ENCODE data around the gene ADAM22.

The ADAM22 gene

DNA sequence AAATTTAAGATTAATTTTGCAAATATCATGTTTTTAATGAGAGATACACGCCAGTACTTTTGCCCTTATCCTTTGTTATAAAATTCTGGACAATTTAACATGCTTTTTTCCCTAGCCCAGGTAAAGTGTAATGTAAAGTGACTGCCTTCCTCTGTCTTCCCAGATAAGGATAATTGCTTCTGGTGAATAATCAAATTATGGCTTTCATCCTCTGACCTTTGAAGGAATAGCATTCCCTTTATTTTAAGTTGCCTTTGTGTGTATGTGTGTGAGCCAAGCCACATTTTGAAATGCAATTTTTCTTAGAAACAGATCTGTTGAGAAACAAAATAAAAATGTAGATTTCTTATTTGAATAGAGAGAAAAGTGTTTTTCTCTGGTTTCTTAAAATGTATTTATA lies 107.5 kb downstream of the ADAM22 start:
- no peak for DNase-seq

DNA sequence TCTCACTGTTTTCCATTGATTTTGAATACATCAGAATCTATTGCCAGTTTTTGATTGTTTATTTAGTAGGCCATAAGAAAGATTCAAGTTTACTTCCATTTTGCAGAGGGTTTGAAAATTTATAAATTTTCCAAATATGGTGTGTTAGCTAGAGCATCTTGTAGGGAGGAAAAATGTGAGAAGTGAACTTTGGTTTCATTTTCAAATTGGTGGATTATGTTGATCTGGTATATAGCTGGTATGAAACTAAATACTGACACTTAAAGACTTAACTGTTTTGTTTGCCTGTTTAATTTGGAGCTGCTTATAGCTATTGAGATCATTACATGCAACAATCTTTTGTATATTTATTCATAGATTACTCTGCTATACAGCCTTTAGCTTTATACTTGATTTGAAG lies 108.1 kb downstream of the ADAM22 start:
- no peak for DNase-seq

DNA sequence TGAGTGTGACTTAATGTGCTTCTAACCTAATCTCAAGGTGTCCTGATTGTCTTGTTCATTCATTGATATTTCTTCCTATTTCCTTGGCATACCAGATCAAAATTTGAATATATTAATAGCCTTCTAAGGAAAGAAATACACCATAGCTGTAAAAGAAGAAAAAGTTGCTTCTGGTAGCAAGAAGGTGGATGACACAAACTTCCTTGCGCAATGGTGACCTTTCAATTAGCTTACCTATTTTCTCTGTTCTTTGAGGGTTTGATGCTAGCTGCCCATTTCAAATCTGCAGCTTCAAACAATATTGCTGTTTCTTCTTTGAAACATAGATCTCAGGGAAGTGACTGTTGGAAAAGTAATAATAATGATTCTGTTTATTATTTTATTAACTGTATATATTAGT lies 108.8 kb downstream of the ADAM22 start:
- DNase-seq, result no peak

DNA sequence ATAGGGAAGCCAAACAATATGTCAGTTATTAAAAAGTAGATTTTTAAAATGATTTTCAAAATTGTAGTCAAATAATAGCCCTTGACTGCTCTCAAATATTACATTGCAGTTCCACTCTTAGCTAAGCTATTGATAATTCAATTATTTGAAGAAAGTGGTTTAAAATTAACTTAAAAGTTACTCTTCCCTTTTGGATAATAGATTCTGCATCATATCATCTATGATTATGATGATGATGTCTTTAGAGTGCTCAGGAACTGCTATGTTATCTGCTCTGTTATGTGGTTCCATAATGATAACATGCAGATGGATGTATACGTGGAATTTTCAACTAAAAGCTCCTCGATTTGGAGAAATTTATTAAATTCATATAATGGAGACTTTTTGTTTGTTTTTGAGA lies 110.0 kb downstream of the ADAM22 start:
- DNase-seq, result no peak

DNA sequence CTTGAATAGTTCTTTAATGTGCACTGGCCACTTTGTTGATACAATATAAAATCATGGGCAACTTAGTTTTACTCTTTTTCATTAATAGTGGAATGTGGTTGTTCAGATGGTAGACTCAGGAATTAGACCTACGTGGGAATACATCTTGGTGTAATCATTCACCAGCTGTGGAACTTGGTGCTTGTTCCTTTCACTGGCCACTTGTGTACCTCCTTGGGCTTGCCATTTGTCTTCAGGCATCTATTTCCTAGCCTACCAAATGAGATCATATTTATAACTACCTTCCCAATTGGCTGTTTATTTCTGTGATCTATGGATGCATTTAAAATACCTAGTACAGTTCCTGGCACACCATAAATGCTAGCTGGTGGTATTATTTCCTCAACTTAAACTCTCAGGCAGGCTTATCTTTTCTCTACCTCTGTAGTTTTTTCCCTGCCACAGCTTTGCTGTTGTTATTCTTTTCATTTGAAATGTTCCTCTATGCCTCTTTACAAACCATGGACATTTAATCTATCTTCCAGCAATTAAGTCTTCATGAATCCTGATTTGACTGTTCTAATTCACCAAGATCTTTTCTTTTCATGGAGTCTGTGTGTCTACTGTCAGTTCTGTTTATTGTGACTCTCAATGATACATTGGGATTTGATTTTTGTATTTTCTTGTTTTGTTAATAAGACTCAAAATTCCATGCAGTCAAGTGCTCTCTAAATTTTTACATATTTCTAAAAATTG lies 113.0 kb downstream of the ADAM22 start:
- no peak for DNase-seq

DNA sequence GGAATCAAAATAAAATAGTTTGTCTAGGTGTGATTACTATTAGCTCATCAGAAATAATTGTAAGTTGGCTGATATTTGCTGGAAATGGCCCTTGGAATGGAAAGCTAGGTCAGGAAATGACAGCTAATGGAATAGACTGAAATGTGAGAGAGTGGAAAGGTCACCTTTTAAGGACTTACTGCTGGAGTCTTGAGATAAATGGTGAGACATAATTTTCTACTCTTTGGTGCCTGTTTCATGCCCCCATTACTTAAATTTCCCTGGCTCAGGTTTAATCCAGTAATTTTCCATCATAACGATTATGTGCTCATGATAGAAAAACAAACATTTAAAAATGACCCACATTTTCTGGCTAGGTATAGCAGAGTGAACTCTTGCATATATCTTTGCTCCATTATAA lies 123.6 kb downstream of the ADAM22 start:
- no peak for DNase-seq

DNA sequence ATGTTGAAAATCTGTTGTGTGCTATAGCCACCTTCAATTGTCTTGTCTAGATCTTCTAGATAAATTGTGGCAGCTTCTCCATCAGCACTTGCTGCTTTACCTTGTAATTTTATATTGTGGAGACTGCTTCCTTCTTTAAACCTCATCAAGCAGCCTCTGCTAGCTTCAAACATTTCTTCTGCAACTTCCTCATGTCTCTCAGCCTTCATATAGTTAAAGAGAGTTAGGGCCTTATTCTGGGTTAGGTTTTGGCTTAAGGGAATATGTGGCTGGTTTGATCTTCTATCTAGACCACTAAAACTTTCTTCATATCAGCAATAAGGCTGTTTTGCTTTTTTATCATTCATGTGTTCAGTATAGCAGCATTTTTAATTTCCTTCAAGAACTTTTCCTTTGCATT lies 128.2 kb downstream of the ADAM22 start:
- DNase-seq, result no peak

DNA sequence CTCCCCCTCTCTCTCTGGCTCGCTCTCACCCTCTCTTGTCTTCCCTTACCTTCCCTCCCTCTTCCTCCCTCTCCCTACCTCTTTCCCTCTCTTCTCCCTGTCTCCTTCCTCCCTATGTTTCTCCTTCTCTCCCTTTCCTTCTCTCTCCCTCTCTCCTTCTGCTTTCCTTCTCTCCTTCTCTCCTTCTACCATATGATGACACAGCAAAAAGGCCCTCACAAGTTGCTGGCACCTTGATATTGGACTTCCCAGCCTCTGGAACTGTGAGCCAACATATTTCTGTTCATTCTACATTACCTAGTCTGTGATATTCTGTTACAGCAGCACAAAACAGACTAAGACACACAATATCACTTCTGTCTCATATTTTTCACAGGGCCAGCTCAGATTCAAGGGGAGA lies 135.0 kb downstream of the ADAM22 start:
- DNase-seq, result no peak

DNA sequence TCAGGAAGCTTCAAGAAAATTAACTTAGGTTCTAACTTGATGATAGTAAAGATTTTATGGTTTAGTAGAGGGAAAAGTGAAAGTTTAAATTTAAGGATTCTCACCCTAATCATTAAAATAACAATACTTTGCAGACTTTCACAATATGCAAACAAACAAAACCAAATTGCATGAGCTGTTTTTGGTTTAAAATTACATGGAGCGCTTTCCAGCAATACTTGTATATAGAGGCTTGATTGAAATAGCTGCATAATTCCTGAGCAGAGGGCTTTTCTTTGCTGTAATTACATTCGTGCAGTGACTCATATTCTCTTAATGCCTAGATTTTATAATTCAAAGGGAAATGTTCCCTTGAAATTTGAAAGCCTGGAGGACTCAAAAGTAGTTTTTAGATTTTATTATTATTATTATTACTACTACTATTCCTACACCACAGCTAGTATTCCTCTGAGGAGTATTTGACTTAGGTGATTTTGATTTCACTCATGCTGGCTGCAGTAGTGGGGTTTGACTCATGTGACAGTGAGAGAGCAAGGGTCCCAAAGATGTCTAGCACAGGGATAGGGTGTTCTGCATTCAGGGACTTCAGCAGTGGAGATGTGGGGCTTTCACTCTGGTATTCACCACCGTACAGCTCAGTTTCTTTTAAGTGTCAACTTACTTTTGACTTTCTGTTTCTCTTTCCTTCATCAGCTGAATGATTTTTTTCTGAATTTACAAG lies 138.1 kb downstream of the ADAM22 start:
- no peak for DNase-seq

DNA sequence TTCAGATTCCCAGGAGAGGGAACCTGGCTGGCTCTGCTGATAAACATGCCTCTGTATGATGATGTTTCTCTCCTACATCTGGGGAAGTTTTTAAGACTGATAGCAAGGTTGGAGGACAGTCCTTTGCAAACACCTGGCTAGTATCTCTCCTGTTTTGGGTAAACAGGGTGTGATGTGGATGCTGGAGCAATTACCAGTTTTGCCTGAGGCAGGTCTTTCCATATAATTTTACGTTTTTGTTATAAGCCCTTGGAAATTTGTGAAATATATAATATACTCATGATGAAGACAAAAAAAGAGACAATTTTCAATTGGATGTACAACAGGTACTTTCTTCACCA lies 138.6 kb downstream of the ADAM22 start:
- DNase-seq, result no peak

DNA sequence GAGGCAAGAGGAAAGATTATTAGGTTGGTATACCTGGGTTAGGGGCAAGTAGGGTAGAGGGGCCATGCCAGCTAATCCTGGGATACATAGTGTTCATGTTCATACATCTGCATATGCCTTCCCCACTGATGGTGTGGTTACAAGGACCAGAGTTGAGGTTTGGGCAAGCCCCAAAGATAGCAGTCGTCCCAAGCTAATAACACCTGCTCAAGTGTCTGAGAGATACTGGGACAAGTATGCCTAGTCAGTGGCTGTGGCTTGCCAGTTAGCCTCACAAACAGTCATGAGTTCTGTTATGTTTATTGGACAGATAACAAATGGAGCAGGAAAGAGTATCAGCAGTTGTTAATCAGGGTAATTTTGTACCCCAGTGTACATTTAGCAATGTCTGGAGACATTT lies 139.6 kb downstream of the ADAM22 start:
- DNase-seq, result no peak

DNA sequence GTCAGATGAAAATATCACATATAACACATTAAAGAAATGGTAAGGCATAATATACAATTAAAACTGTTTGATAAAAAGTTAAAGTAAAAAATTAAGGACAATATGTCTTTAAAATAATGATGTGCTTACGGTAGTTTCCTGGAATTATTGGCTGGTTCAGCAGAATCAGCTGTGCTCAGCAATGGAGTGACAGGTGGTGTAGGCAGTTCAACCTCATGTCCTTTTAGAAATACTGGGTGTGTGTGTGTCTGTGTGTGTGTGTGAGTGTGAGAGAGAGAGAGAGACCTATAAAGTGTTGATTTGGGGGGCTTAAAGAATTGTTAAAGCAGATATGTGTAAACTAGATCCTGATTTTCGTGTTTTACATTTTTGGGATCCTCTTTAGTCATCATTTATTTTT lies 141.2 kb downstream of the ADAM22 start:
- DNase-seq, result no peak

DNA sequence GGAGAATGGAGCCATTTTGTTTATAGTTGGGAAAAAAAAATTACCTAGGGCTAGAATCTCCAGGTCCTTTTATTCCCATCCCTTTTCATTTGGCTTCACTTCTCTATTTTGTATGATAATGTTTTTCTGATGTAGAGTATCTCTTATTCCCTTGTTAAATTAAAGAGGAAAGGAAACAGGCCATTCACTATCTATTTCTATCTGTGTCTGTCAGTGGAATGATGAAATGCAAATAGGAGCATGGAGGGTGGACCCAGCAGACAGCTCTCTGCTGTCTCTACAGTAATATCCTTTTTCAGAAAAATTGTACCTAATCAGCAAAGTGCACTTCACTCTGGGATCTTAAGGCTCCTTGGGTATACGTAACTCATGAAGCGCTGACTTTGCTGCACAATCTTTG lies 149.8 kb downstream of the ADAM22 start:
- no peak for DNase-seq

DNA sequence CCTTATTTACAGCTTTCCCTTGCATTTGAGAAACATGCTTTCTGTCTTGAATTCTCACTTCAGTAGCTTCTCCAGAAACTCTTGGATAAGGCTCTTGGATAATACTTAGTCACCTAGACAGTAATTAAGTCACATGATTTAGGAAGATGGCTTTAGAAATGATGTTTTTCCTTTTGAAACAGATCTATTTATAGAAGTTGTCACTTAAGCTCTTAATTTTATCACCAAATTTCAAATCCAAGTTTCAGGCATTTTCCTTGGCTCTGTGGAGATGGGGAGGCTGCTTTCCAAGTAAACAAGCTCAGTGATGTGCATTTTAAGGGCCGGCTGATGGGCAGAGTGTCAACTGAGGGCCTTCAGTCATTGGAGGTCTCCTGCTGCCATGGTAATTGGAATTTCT lies 155.5 kb downstream of the ADAM22 start:
- no peak for DNase-seq

DNA sequence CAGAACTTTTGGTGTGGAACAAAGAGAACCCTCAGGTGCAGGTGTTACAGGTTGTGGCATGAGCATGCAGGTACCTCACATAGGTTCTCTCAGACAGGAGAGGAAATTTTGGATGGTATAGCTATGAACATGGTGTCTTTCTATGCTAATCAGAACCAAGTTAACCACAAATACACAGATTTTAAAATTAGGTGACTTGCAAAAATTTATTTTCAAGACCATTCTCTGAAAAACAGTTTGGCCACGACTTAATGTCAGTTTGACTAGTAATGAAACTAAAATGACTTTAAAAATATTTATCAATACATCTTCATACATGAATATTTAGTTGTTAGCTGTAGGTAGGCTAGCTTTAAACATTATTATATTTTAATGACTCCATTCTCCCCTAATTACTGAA lies 156.2 kb downstream of the ADAM22 start:
- no peak for DNase-seq

DNA sequence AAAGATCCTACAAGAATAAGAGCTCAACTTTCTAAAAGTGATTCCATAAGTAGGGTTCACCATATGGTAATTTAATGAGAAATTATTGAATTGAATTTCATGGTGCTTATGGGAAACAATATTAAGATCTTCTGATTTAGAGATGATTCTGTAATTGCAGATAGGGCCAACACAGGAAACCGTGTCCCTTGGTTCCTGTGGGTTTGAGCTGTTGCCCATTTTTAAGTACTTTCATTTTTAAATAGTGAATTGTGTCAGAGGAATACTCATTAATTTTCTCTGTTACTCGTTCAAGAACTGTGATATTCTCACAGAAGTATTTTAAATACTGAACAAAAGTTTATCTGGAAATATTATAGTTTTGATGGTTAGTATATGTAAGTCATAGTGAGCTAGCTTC lies 156.6 kb downstream of the ADAM22 start:
- no peak for DNase-seq

DNA sequence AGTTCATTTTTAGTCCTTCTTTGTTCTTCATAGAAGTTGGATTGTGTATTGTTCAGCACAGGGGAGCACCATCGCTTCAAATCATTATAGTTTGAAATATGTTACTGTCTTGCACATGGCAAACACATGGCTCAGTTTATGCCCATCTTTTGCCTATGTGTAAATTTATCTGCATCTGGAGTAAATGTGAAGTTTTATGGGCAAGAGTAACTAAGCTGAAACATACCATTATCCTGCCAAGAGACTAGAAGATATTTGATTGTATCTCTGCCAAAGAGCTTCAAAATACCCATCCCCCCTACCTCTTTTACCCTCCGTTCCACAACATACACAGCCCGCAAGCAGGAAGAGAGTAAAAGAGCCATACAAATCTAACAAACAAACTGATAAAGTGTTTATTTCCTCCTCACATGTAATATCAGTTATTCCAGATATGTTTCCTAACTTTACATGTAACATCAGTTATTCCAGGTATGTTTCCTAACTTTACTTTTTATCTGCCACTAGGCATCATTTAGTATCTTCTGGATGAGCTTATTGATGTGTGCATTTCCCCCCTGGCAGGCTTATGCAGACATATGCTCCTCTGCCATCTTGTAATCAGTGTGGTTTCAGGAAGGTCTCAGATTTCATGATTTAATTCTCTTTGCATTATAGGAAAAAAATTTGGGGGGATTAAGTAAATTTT lies 158.1 kb downstream of the ADAM22 start:
- no peak for DNase-seq

DNA sequence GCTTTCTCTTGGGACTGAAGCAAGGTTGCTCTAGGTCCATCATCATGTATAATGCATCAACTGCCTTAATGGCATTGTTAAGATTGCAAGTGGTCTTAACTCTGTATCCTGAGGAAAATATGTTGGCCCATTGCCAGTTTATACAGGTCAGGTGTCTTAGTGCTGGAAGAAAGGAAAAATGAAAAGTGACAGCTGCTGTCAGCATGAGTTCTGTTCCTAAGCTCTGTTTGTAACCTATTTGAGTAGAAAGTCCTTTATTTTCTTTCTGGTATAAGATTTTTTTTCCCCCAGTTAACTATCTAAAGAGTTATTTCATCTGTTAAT lies 158.6 kb downstream of the ADAM22 start:
- no peak for DNase-seq

DNA sequence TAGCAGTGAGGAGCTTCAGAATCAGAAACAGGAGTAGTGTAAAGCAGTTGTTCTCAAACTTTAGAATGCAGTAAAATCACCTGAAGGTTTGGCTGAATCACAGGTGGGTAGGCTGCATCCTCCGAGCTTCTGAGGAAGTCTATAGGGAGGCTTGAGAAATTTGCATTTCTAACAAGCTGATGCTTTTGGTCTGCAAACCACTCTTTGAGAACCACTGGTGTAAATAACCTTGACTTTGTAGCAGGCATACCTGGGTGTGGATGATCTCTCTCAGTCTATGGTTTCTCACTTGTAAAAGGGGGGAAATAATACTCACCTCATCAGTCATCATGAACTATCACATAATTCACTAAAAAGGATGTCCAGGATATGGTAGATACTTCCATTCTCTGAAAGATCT lies 167.7 kb downstream of the ADAM22 start:
- no peak for DNase-seq

DNA sequence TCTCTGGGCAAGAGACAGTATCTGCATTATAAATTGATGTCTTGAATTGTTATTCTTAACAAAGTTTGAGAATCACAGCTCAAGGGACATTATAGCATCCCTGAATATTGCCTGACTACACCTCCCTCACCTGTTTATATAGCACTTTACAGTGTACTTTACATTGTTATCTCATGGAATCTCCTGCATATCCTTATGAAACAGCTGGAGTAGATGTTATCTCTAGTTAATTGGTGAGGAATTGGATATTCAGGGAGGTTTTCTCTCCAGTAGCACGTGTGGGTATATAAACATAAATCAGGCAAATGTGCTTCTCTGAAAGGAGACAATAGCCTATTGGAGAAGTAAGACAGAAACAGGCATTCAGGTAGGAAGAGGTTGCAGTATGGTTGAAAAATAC lies 168.6 kb downstream of the ADAM22 start:
- no peak for DNase-seq

DNA sequence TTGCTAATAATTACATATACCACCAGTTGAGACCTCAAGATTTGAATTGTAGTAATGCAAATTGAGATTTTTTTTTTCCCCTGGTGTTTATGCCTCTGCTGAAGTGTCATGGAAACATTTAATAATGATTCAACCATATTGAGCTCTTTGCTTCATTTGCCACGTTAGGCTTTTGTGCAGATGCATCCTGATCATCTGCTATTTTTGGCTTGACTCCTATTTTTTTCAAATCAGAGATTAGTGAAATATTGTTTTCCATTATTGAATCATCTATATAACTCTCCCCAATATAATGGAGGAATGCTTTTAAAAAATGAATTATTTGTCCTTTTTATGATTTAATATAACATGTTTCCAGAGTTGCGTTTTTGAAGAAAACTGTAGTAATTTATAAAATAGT lies 170.7 kb downstream of the ADAM22 start:
- no peak for DNase-seq

DNA sequence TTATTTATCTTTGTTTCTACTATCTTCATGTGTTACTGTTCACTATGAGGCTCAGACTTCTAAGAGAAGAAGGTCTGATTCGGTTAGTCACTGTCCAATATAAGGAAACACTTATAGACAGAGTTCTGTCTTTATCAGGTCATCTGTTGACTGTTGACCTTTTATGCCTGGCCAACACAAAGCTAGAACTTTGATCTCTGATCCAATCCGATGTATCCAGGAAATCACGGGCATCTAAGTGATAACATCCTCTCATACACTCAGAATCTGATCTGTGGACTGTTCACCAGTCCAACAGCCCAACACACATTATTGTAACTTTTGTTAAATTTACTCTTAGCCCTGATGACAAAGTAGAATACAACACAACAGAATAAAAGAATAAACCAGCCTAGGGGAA lies 171.2 kb downstream of the ADAM22 start:
- no peak for DNase-seq

DNA sequence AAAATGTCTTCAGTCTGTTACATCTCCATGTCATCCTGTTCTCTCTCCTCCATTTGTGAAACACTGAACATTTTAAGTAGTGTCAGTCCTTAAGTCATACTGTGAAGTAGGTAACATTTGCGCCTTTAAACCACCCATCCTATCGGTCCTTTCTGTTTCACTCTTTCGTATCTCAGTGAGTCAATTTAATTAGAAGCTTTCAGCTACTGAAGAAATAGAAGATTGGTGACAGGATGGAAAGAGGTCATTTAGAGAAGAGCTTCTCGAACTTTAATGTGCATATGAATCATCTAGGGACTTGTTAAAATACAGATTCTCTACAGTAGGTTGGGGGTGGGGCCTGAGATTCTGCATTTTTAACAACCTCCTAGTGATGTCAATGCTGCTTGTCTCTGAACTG lies 172.4 kb downstream of the ADAM22 start:
- DNase-seq, result no peak

DNA sequence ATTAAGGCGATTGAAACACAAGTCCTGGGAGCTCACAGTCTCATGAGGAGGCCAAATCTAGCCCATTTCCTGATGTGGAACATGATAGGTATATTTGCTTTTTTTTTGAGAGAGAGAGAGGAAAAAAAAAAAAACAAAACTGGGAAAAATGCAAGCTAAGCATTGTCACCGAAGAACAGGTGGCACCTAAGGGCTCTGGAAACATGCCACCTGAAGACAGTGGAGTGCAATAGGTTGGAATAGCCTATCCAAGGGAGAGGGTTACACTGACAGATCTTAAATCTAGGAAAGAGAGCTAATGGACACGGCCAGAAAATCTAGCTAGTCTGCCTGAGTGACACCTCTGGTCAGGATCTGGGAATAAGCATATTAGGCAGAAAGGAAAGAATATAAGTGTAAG lies 175.6 kb downstream of the ADAM22 start:
- no peak for DNase-seq
